Calu3 (cell line): Measurements from ENCODE around the gene RFPL4A. TPM values are rescaled to one million over a fixed set of nuclear protein-coding genes. Genes with fewer than 3 reads are reported as not detected.
A peak's percentile ranks its signal among the peaks of the same experiment; 100 is the strongest.
"Not testable (repeated sequence)": the region's sequence is repeated elsewhere in the genome, so short reads cannot be mapped to it uniquely, and the experiment has no call there.

Experiments used
- BruUV-seq: library from RNA; stranded (reverse); fragments of 400-500 nt; replicated peaks from 2 replicates; lab custom pipeline; 2021; lab: Mats Ljungman, UMichigan
- CTCF ChIA-PET: fragments of 300-600 bp; sonication (Branson Sonifier 250); formaldehyde crosslinking; loops from one replicate; lab custom pipeline; 2022; ENCODE audit warnings: antibody characterized with exemption; lab: Charles Lee
- DNase-seq: peaks from one replicate; pipeline ENCODE4 v3.0.0; 2022
- H3K27ac Mint-ChIP-seq: one replicate; pipeline ENCODE4 v1.8.0; 2022; ENCODE audit warnings: mixed read lengths; ENCODE audit not compliant: unreplicated experiment
- H3K27me3 Mint-ChIP-seq: one replicate; pipeline ENCODE4 v1.8.0; 2022; ENCODE audit warnings: mixed read lengths; ENCODE audit not compliant: unreplicated experiment
- H3K36me3 Mint-ChIP-seq: one replicate; pipeline ENCODE4 v1.8.0; 2022; ENCODE audit warnings: mild to moderate bottlenecking, moderate library complexity, mixed read lengths; ENCODE audit not compliant: insufficient read depth, unreplicated experiment
- H3K4me1 Mint-ChIP-seq: one replicate; pipeline ENCODE4 v1.8.0; 2022; ENCODE audit warnings: mild to moderate bottlenecking, low read depth, mixed read lengths; ENCODE audit not compliant: unreplicated experiment
- H3K4me3 Mint-ChIP-seq: one replicate; pipeline ENCODE4 v1.8.0; 2022; ENCODE audit warnings: mild to moderate bottlenecking, low read depth, moderate library complexity, mixed read lengths; ENCODE audit not compliant: unreplicated experiment
- H3K9me3 Mint-ChIP-seq: one replicate; pipeline ENCODE4 v1.8.0; 2022; ENCODE audit warnings: low read depth, mixed read lengths; ENCODE audit not compliant: unreplicated experiment
- intact Hi-C: fragments of 100-400 bp; cut with micrococcal nuclease; formaldehyde crosslinking; loops from one replicate; pipeline ENCODE4 v1.10.0; 2022; ENCODE audit not compliant: unreplicated experiment
- total RNA-seq: library from RNA; stranded (reverse); gene quantifications from 2 replicates; pipeline ENCODE4 v1.2.3, GENCODE V29; 2022
- TF ChIP-seq, protein P1 (sequence below): fragments of 200-600 bp; IDR thresholded peaks from one replicate; pipeline ENCODE4 v1.8.0; 2022; ENCODE audit warnings: antibody characterized with exemption; ENCODE audit not compliant: unreplicated experiment

RFPL4A gene
- total RNA-seq, 1 experiment from 2014 or later: not detected

DNA sequence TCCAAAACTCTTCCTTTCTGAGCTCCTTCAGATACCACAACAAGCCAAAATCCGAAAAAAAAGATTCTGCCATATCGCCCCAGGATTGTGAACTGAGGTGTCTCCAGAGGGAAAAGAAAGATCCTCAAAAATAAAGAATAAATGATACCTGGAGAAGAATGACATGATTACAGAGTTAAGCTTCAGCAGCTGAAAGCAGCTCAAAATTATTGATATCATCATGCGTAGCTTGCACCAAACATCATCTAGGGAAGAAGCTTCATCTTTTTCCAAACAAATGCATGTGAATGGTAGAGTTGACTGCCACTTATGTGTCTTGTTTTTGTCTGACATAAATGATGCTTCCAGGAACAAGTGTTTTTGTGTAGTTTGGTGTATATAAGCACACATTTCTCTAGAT is 20.6 kb upstream of the RFPL4A start, which contains the start of gene NLRP9:
NLRP9 (minus strand) TSS at position 101 of the 400 bp plus-strand sequence; CDS start at position 73, 28 bp downstream.
- H3K36me3 Mint-ChIP-seq: no peaks in the 10 kb centered on the region
- peaks cover 3% of the 10 kb centered on the region for H3K9me3 Mint-ChIP-seq
- no peak within 1 kb of the TSS for H3K27ac Mint-ChIP-seq
- DNase-seq: no peak
- no peak within 1 kb of the TSS for H3K4me3 Mint-ChIP-seq
- intact Hi-C loops: no loop called here
- BruUV-seq: no TSS peak
- CTCF ChIA-PET: no interaction called here
- TF ChIP-seq, protein P1, sequence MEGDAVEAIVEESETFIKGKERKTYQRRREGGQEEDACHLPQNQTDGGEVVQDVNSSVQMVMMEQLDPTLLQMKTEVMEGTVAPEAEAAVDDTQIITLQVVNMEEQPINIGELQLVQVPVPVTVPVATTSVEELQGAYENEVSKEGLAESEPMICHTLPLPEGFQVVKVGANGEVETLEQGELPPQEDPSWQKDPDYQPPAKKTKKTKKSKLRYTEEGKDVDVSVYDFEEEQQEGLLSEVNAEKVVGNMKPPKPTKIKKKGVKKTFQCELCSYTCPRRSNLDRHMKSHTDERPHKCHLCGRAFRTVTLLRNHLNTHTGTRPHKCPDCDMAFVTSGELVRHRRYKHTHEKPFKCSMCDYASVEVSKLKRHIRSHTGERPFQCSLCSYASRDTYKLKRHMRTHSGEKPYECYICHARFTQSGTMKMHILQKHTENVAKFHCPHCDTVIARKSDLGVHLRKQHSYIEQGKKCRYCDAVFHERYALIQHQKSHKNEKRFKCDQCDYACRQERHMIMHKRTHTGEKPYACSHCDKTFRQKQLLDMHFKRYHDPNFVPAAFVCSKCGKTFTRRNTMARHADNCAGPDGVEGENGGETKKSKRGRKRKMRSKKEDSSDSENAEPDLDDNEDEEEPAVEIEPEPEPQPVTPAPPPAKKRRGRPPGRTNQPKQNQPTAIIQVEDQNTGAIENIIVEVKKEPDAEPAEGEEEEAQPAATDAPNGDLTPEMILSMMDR: no peak
- H3K4me1 Mint-ChIP-seq: no peaks in the 10 kb centered on the region
- no peaks in the 10 kb centered on the region for H3K27me3 Mint-ChIP-seq

DNA sequence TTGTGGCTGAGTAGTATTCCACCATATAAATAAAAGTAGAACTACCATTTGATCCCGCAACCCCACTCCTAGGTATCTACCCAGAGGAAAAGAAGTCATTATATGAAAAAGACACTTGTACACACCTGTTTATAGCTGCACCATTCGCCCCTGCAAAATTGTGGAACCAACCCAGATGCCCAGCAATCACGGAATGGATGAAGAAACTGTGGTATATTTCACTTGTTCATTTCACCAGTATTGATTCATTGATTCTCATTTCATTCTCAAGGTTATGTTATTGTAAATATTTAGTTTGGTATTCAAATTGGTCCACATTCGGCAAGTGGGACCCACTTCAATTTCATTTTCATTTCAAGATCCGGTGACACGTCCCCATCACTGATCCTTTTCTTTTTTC is 8.2 kb upstream of the RFPL4A start:
- CTCF ChIA-PET: no interaction called here
- intact Hi-C loops: no loop called here

DNA sequence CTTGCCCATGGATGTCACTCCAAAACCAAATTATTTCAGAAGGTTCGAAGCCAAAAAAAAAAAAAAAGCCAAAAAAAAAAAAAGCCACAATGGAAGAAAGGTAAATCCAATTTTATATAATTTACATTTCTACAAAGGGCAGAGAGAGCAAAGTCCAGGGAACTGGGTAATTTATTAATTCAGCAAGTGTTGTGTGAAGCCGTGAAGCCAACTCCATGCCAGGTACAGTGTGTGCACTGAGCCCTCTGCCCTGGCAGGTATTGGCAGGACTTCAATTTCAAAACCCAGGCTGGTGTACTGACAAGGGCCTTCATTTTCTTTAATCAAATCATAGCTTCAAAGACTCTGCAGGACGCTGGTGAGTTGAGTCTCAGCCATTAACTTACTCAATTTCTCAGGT is 5.5 kb upstream of the RFPL4A start:
- Mint-ChIP-seq H3K27ac (no peak overlapping the region), H3K36me3 (no peaks in the 10 kb centered on the region), H3K4me3 (no peak overlapping the region), H3K27me3 (no peaks in the 10 kb centered on the region), H3K4me1 (no peaks in the 10 kb centered on the region), H3K9me3 (peaks cover 5% of the 10 kb centered on the region)
- CTCF ChIA-PET: no interaction called here
- BruUV-seq: no TSS peak
- TF ChIP-seq, protein P1: no peak
- intact Hi-C loops: no loop called here
- DNase-seq: peak; percentile 9

More for the DNA sequence above, 8.2 kb upstream of the RFPL4A start:
- H3K27ac Mint-ChIP-seq: no peak overlapping the region
- H3K4me1 Mint-ChIP-seq: no peaks in the 10 kb centered on the region
- BruUV-seq: no TSS peak
- no peaks in the 10 kb centered on the region for H3K27me3 Mint-ChIP-seq
- H3K4me3 Mint-ChIP-seq: no peak overlapping the region
- H3K36me3 Mint-ChIP-seq: no peaks in the 10 kb centered on the region
- TF ChIP-seq, protein P1: no peak
- H3K9me3 Mint-ChIP-seq: peaks cover 3% of the 10 kb centered on the region
- no peak for DNase-seq

DNA sequence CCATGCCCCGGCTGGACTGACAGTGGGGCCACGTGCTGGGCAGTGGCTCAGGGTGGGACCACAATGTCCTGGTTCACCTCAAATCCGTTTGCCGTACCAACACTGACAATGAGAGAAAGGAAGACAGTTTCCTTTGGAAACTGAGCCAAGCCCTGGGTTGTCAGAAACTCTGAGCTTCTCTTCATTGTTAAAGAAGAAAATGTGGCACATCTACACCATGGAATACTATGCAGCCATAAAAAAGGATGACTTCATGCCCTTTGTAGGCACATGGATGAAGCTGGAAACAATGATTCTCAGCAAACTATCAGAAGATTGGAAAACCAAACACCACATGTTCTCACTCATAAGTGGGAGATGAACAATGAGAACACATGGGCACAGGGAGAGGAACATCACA is 2.1 kb upstream of the RFPL4A start:
- H3K27ac Mint-ChIP-seq, H3K4me3 Mint-ChIP-seq, BruUV-seq, H3K9me3 Mint-ChIP-seq, H3K27me3 Mint-ChIP-seq, CTCF ChIA-PET, H3K4me1 Mint-ChIP-seq, H3K36me3 Mint-ChIP-seq, intact Hi-C loops, DNase-seq: not testable (repeated sequence)

DNA sequence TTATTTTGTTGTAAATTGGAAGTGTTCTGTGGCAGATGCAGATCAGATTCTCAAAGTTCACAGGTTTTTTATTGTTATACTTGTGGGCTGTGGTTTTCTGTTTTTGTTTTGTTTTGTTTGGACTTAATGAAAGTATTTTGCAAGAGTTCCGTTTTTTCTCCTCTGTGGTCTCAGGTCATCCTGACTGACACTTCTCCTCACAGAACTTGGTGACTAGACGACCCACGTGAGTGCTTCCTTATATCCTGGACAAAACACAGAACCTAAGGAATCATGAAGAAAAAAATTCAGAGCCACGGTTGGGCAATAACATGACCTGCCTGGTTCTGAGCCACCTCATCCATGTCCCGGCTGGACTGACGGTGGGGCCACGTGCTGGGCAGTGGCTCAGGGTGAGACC is 7.6 kb downstream of the RFPL4A start:
- intact Hi-C loops: no loop called here
- Mint-ChIP-seq H3K4me3 (no peak overlapping the region), H3K27me3 (peaks cover 21% of the 10 kb centered on the region), H3K36me3 (no peaks in the 10 kb centered on the region), H3K27ac (no peak overlapping the region), H3K9me3 (peaks cover 15% of the 10 kb centered on the region), H3K4me1 (no peaks in the 10 kb centered on the region)
- no peak for DNase-seq
- TF ChIP-seq, protein P1: no peak
- BruUV-seq: no TSS peak
- CTCF ChIA-PET: no interaction called here

DNA sequence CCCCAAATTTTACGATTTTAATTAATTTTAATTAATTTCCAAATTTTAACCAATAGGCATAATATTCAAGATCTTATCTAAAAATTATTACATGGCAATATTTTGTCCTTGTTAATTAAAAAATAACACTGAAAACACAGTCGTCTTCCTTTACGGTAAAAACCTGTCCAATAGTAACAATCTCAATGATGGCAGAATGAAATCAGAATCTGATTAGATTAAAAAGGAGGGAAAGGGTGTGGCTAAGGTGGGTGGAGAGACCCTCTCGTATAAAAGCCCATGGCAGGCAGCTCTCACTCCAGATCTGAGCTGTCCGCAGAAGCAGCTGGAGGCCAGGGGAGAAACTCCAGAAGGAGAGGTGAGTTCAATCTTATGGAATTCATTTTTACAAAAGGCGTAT is 9.9 kb downstream of the RFPL4A start, which contains the start of gene RFPL4AL1:
RFPL4AL1 (plus strand) TSS at position 301 of the 400 bp plus-strand sequence. CDS start 2,687 bp downstream, outside the sequence.
- CTCF ChIA-PET, H3K36me3 Mint-ChIP-seq, intact Hi-C loops, BruUV-seq, H3K27ac Mint-ChIP-seq, DNase-seq, H3K4me3 Mint-ChIP-seq, H3K4me1 Mint-ChIP-seq: not testable (repeated sequence)
- H3K27me3 Mint-ChIP-seq: peaks cover 25% of the 10 kb centered on the region
- peaks cover 15% of the 10 kb centered on the region for H3K9me3 Mint-ChIP-seq

DNA sequence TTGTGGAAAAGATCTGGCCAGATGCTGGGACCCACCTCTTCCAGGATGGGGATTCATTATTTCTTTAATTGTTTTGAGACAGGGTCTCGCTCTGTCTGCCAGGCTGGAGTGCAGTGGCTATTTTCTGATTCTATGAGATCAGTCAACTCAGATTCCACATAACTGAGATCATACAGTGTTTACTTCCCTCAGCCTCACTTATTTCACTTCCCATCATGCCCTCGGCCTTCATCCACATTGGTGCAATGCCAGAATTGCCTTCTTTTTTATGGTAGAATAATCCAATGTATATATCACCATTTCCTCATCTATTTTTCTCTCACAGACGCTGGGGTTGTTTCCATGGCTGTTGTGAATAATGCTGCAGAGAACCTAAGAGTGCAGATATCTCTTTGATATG is 10.7 kb downstream of the RFPL4A start:
- intact Hi-C loops, H3K27ac Mint-ChIP-seq, DNase-seq, CTCF ChIA-PET, H3K36me3 Mint-ChIP-seq, H3K4me3 Mint-ChIP-seq, BruUV-seq, H3K4me1 Mint-ChIP-seq: not testable (repeated sequence)
- Mint-ChIP-seq H3K27me3 (peaks cover 25% of the 10 kb centered on the region), H3K9me3 (peaks cover 15% of the 10 kb centered on the region)
